Endothelial cell of hepatic sinusoid (primary cell): ENCODE data around the gene NUDT16L1.

Experiments used
- in situ Hi-C: cut with HindIII; loops from 2 replicates; pipeline ENCODE4 v1.10.0; 2017; ENCODE audit warnings: low sequenced_read_pairs

NUDT16L1 gene

GRCh38 chr16:4693956-4694641, 737 bp downstream of the NUDT16L1 start:
- in situ Hi-C loops = no loop called here

DNA sequence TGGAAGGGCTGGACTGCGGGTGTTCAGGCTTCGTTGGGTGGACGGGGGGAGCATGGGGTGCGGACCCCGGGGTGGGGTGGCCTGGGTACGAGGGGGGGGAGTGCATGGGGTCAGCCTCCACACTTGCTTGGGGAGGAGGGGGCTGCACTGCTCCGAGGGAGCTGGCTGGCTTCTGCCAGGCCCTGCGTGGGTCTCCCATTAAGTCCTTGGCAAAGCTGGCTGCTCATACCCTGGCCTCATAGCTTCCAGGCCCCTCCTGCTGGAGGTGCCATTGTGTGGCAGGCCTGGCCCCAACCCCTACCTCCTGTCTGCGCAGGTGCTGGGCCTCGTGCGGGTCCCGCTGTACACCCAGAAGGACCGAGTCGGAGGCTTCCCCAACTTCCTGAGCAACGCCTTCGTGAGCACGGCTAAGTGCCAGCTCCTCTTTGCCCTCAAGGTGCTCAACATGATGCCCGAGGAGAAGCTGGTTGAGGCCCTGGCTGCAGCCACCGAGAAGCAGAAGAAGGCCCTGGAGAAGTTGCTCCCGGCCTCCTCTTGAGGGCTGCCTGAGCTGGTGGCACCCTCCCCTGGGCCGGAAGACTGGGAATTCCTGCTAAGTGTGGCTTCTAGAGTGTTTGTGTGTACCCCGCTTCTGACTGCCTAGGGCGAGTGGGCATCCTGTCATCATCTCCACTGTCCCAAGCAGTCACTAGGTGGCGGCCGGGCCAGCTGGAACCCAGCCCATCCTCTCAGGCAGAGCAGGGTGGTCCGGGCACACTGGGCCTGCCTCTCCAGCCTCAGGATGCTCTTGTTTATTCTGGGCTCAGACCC, 1.5 kb downstream of the NUDT16L1 start:
- in situ Hi-C loops = no loop called here

DNA sequence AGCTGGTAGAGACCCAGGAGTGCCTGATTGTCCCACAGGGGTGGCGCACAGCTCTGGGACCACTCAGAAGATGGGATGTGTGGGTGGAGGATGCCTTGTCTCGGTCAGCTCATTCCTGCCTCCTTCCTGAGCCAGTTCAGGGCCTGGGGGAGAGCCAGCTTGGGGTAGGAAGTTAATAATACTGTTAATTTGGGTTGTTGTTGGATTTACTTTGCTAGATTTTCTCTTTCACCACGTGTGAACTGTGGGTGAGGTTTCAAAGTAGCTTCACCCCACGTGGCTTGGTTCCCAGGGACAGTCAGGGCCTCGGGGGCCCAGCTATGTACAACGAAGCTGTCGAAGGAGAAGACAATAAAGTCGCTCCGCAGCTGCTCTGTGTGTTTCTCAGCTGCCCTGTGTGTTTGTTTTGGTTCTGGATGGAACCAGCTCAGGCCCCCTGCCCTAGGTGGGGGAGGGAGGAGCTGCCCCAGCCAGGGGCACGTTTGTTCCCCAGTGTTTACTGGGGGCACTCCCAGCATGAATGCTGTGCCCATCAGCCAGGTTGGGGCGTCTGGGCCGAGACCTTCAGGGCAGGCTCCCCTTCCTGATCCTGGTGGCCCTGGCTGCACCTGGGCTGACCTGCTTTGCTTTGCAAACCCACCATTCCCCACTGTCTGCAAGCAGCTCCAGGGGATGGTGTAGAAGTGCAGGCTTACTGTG, 2.3 kb downstream of the NUDT16L1 start:
- in situ Hi-C loops = no loop called here

DNA sequence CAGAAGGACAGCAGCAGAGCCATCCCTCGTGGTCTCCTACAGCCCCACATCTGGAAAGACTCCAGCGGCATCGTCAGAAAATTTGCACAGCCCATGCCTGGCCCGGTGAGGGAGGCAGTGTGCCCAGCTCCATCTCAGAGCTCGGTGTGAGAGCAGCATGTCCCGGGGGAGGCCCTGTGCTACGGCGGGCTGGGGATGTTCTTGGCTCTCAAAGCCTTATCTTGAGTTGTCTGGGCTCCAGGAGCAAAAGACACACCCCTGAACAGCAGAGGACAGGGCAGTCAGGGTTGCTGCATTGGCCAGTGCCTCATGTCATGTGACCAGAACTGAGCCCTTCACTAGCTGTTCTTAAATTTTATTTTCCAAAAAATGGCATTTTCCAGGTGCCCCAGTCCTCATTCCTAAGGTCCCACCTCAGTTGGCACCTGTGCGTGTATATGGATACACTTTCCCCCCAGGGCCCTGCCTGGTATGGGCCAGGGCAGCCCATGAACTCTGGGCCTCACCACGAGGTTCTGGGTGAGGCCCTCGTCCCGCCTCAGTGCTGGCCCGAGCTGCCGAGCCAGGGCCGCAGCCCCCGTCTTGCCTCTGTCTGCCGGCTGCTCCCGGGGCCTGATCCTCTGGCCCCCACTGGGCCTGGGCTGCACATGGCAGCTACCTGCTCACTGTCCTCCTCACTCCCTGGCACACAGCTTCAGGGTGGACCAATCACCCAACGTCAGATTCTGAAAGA, 3.0 kb downstream of the NUDT16L1 start:
- in situ Hi-C loops = no loop called here

DNA sequence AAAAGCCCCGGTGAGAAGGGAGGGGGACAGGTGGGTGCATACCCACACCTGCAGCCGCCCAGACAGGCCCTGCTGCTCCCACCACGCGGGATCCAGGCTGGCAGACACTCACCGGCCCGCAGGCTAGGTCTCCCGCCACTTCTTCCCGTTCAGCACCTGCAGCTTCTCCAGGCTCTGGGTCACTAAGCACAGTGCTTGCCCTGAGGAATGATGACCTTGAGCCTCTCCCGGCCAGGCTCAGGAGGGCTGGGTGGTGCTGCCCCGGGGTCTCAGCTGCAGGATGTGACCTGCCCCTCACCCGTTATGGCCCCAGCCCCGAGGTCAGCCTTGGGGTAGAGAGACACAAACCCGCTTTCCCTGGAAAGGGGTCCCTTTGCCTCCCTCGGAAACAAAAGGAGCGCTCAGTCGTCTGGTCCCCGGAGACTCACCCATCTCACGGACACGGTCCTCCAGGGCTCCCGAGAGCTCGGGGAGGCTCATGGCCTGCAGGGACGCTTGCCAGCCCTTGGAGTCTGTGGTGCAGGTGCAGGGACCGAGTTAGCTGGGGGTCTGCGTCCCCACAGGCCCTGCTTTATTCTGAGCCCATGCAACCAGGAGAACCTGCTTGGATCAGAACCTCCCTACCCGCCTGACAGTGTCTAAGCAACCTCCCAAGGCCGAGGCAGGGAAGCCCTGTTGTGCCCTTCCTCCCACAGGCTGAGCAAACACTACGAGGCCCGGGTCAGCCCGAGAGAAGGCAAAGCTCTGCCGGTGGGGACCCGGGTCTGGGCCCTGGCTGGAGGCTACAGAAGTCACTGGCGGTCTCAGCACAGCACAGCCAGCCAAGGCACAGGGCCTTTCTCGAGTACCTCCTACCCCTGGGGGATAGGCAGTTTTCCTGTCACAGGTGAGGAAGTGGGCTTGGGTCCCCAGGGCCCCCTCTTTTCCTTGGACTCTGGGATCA, 3.8 kb downstream of the NUDT16L1 start:
- in situ Hi-C loops = no loop called here

GRCh38 chr16:4697848-4698291, 4.5 kb downstream of the NUDT16L1 start:
- in situ Hi-C loops = no loop called here

DNA sequence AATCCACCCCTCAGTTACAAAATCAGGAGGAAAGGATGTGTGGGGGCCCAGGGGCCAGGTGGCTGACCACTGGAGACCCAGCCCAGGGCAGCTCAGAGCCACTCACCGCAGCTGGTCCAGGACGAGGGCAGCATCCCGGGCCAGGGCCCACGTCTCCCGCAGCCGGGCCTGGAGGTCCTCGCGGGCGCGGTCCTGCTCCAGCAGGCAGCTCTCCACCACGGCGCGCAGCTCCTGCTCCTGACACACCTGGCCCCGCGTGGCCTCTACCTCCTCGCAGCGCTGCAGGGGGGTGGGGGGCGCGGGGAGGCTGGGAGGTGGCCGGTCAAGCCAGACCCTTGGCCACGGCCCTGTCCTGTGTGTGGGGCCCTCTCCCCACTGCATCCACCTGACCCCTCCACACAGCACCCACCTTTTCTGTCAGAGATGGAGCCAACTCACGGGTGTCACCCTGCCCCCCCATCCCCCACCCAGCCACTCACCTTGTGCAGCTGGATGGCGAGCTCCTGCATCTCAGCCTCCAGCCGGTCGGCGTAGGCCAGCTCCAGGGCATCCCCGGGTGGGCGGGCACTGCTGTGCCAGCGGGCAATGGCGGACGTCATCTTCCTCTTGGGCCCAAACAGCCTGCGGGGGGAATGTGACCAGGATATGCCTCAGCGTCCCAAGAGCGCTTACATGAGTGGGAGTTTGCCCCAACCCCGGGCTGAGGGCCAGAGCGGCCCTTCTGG, 5.1 kb downstream of the NUDT16L1 start:
- in situ Hi-C loops = no loop called here

DNA sequence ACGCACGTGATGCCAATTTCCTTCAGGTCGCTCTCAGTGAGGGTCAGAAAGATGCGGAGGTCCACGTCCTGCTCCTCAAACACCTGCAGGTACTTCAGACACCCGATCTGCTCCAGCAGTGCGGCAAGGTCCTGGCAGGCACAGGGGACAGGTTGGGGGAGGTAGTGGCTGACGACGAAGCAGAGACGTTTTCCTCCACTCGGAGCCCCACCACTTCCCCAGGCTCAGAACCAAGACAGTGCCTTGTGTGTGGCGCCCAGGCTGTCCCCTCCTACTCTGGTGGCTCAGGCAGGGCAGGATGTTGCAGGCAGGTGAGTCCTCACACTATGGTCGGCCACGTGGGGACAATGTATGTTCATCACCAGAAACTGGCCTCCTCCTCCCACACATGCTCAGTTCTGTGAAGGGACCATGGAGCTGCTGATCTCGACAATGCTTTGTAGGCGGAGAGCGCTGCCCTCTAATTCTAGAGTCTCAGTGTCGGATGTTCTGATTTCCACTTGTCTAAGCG, 5.7 kb downstream of the NUDT16L1 start:
- in situ Hi-C loops = no loop called here

- in situ Hi-C loops = no loop called here
Measured at GRCh38 chr16:4700380-4700996, 7.1 kb downstream of the NUDT16L1 start.

GRCh38 chr16:4700997-4701743, 7.8 kb downstream of the NUDT16L1 start:
- in situ Hi-C loops = no loop called here

DNA sequence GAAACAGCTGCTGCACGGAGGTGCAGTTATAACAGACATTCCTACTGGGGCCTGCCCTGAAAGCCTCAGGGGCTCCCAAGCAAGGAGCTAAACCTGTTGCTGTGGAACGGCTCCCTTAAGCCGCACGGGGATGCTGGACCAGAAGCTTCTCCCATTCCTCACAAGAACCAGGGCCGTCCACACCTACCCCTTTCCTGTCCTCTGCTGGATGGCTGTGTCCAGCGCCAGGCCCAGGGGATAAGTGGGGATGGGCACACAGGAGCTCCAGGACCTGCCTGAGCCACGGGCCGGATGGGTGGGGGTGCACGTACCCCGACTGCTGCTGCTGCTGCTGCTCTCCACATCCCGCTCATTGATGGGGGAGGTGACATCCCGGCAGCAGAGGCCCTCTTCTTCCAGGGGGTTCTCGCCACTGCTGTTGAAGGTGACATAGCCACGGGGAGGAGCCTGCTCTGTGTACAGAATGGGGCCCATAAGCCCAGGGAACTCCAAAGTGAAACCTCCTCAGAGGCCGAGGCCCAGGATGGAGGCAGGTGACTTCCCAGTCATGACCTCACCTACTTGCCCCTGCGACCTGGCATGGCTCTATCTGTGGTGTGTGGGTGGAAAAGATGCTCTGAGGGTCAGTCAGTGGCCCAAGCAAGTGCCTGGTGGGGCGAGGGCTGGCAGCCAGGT, 8.6 kb downstream of the NUDT16L1 start:
- in situ Hi-C loops = no loop called here

GRCh38 chr16:4702466-4702808, 9.1 kb downstream of the NUDT16L1 start:
- in situ Hi-C loops = no loop called here

- in situ Hi-C loops = no loop called here
Measured at GRCh38 chr16:4703906-4704305, 10.5 kb downstream of the NUDT16L1 start.

DNA sequence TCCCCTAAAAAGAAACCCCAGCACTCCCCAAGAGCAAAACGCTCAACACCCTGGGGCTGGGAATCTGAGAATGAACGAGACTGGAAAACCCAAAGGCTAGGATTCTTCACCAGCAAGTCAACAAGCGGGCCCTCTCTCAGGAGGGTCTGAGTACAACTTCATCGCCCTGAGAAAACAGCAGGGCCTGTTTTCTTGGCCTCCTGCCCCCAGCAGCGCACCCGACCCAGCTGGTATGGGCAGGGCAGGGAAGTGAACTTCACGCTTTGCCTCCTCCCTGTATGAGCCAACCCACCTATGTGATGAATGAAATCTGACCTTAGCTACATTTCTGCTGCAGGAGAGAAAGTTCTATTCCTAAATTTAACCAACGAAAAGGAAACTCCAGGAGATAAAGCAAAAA, 11.1 kb downstream of the NUDT16L1 start:
- in situ Hi-C loops = no loop called here

DNA sequence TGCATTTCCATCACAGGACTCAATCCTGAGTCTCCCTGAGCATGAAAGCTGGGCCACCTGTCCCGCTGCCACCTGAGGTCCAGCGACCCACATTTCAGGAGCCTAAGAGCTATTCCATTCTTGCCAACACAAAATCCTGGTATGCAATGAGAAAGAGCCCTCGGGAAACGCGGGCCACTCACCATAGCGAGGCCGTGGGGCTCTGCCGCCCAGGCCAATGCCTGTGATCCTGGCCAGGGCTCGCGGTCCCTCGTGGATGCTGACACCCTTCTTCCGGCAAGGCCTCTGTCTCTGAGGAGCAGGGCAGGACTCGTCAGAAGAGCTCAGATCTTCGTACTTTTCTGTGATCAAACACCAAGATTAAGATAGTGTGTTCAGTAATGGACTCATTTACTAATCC, 11.6 kb downstream of the NUDT16L1 start:
- in situ Hi-C loops = no loop called here

DNA sequence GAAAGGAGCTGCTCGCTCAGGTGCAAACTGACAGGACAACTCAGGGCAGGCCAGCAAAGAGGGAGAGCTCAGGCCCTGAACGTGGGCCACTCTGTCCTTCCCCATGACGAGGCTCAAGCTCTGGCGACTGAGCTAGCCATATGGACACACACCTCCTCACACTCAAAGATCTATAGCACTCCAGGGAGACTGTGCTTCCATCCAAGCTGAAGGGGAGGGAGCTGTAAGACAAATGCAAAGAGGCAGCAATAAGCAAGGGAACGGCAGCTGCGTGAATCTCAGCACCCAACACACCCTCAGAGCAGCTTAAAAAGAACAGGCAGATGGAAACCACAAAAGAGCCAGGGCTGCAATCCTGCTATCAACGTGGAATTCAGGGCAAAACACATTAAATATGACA, 13.5 kb downstream of the NUDT16L1 start:
- in situ Hi-C loops = no loop called here

DNA sequence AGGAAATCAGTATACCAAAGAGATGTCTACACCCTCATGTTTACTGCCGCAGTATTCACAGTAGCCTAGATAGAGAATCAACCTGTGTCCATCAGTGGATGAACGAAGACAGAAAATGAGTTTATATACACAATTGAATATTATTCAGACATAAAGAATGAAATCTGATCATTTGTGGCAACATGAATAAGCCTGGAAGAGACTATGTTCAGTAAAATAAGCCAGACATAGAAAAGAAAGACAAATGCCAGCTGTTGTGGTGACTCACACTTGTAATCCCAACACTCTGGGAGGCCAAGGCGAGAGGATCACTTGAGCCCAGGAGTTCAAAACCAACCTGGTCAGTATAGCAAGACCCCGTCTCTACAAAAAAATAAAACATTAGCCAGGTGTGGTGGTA, 16.1 kb downstream of the NUDT16L1 start:
- in situ Hi-C loops = no loop called here
